ENCODE measurements around the gene NPHS1. TPM values are rescaled to one million over a fixed set of nuclear protein-coding genes. Genes with fewer than 3 reads are reported as not detected.

NPHS1 gene
- total RNA-seq, 1 donor from 2014 or later = 0.92 TPM

GRCh38 chr19:35847911-35848310 lies 4.4 kb downstream of the NPHS1 start:
- TF ChIP-seq, protein P1, sequence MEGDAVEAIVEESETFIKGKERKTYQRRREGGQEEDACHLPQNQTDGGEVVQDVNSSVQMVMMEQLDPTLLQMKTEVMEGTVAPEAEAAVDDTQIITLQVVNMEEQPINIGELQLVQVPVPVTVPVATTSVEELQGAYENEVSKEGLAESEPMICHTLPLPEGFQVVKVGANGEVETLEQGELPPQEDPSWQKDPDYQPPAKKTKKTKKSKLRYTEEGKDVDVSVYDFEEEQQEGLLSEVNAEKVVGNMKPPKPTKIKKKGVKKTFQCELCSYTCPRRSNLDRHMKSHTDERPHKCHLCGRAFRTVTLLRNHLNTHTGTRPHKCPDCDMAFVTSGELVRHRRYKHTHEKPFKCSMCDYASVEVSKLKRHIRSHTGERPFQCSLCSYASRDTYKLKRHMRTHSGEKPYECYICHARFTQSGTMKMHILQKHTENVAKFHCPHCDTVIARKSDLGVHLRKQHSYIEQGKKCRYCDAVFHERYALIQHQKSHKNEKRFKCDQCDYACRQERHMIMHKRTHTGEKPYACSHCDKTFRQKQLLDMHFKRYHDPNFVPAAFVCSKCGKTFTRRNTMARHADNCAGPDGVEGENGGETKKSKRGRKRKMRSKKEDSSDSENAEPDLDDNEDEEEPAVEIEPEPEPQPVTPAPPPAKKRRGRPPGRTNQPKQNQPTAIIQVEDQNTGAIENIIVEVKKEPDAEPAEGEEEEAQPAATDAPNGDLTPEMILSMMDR (IDR thresholded peaks at IDR 0.05; ENCODE audit: insufficient read depth, low read length, poor library complexity, severe bottlenecking) = no peak
- H3K4me3 ChIP-seq (ENCODE audit: low read depth, low read length) = no peak overlapping the region
- DNase-seq (ENCODE audit: low read depth) = no peak
- no peaks in the 10 kb centered on the region for H3K36me3 ChIP-seq (ENCODE audit: control insufficient read depth, insufficient read depth, low read length)
- peaks cover 60% of the 10 kb centered on the region for H3K27me3 ChIP-seq (ENCODE audit: control insufficient read depth, insufficient read depth, low read length)

- no peak for DNase-seq (ENCODE audit: low read depth)
- Histone ChIP-seq H3K36me3 (ENCODE audit: control insufficient read depth, insufficient read depth, low read length) (no peaks in the 10 kb centered on the region), H3K4me3 (ENCODE audit: low read depth, low read length) (no peak overlapping the region), H3K27me3 (ENCODE audit: control insufficient read depth, insufficient read depth, low read length) (peaks cover 50% of the 10 kb centered on the region)
- TF ChIP-seq, protein P1 (IDR thresholded peaks at IDR 0.05; ENCODE audit: insufficient read depth, low read length, poor library complexity, severe bottlenecking) = no peak
These were observed 6.2 kb downstream of the NPHS1 start for GRCh38 chr19:35846038-35846668.

DNA sequence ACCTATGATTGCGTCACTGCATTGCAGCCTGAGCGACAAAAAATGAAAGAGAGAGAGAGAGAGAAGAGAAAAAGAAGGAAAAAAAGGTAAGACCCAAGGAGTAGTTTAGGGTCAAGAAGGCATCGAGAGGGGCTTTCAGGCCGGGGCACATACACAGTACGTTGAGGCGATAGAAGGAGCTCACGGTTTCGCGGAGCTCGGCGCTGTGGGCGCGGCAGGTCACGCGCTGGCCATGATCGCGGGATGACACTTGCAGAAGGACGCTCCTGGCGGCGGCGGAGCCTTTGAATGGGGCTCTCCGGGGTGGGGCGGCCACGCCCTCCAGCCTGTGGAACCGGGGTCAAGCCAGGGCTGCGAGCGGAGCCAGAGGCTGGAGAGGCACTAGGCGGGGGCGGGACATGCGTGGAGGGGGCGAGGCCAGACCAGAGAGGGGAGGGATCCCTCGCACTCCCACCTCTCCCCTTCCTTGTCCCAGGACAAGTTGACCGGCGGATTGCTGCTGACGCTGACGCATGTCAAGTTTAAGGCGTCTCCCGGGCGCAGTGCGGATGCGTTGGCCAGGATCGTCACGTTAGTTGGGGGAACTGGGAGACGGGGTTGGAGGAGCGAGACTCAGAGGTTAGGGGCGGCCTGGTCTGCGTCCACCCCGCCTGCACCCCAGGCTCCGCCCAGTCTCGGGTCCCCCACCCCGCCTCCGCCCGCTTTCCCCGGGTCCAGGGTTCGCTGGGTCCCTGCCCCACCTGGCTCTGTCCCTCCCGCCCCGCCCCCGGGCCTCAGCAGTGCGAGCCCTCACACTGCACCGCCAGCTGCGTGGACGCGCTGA lies 6.9 kb downstream of the NPHS1 start:
- DNase-seq (ENCODE audit: low read depth) = no peak
- H3K27me3 ChIP-seq (ENCODE audit: control insufficient read depth, insufficient read depth, low read length) = peaks cover 45% of the 10 kb centered on the region

GRCh38 chr19:35844482-35845214 lies 7.7 kb downstream of the NPHS1 start:
- DNase-seq (ENCODE audit: low read depth) = no peak
- TF ChIP-seq, protein P1 (IDR thresholded peaks at IDR 0.05; ENCODE audit: insufficient read depth, low read length, poor library complexity, severe bottlenecking) = no peak
- H3K36me3 ChIP-seq (ENCODE audit: control insufficient read depth, insufficient read depth, low read length) = no peaks in the 10 kb centered on the region
- no peak overlapping the region for H3K4me3 ChIP-seq (ENCODE audit: low read depth, low read length)
- H3K27me3 ChIP-seq (ENCODE audit: control insufficient read depth, insufficient read depth, low read length) = peaks cover 45% of the 10 kb centered on the region

More for the DNA sequence above, 6.9 kb downstream of the NPHS1 start:
- Histone ChIP-seq H3K36me3 (ENCODE audit: control insufficient read depth, insufficient read depth, low read length) (no peaks in the 10 kb centered on the region), H3K4me3 (ENCODE audit: low read depth, low read length) (no peak overlapping the region)
- TF ChIP-seq, protein P1 (IDR thresholded peaks at IDR 0.05; ENCODE audit: insufficient read depth, low read length, poor library complexity, severe bottlenecking) = no peak

- H3K36me3 ChIP-seq (ENCODE audit: control insufficient read depth, insufficient read depth, low read length) = no peaks in the 10 kb centered on the region
- TF ChIP-seq, protein P1 (IDR thresholded peaks at IDR 0.05; ENCODE audit: insufficient read depth, low read length, poor library complexity, severe bottlenecking) = no peak
- H3K4me3 ChIP-seq (ENCODE audit: low read depth, low read length) = no peak overlapping the region
- H3K27me3 ChIP-seq (ENCODE audit: control insufficient read depth, insufficient read depth, low read length) = peaks cover 42% of the 10 kb centered on the region
- no peak for DNase-seq (ENCODE audit: low read depth)
These were observed 8.4 kb downstream of the NPHS1 start for GRCh38 chr19:35843676-35844481.
